ENCODE measurements around the gene ATP8A2.
"Not testable (repeated sequence)": the region's sequence is repeated elsewhere in the genome, so short reads cannot be mapped to it uniquely, and the experiment has no call there.

The ATP8A2 gene

DNA sequence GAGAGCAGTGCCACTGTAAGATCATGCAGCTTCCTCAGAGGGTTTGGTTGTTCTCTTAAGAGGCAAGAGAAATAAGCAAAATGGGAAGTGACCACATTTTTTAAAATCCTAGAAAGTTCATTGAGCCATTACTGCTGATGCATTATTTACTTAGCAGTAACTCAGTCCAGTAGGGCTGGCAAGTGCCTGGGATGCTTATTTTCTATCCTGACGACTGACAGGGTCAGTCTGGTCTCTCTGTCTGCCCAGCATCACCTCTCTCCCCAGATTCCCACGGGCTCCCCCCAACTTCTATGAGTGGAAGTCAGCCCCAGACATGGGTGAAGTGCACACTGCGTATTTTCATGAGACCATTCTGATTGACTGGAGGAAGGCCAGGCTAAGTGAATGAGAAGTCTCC, 669.7 kb downstream of the ATP8A2 start:
- DNase-seq (ENCODE audit: low spot score): no peak

DNA sequence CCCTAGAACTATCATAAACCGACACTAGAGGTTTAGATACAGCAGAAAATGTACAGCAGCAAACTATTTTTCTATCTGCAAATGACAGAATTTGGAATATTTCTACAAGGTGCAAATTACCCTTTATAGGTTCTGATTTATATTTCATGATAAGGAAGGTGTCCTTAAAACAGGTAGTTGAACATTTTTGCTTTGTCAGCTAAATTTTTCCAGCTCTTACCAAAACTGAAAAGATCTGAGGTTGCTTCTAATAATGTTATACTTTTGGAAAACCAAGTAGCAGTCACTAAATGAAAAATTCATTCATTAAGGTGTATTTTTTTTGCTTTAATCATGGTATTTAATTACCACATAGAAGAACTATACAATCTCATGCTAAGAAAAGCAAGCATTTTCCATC, 671.0 kb downstream of the ATP8A2 start:
- DNase-seq (ENCODE audit: low spot score): no peak

DNA sequence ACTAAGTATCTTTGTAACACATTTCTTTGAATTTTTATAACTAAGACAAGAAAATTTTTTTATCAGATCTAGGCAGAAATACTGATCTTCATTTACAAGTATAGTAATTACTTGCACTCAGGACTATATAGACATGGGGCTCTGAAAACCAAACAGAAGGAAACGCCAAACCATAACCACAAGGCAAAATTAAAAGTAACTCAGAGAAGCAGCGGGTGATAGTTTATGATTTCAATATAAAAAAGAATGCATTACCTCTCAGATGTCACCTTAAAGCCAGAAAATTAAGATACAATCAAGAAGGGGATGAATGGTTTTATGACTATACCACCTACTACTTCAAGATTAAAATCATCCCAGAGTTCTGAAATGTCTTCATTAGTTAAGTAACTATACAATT, 673.4 kb downstream of the ATP8A2 start:
- no peak for DNase-seq (ENCODE audit: low spot score)

DNA sequence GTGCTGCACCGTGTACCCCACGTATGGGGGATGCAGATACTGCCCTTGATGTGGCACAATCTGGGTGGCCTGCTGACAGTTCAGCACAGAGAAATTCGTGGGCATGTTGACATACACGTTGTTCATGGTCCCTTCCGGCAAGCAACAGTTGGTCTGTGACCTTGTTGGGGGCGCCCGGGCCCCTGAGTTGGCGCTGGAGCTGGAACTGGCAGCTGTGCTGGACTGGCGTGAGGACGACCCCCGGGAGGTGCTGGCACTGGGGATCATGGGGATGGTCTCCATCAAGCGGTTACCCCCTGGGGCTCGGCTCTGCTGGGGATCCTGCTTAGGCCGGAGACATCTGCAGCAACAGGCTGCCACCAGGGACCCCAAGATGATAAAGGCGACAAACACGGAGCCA, 674.9 kb downstream of the ATP8A2 start:
- no peak for DNase-seq (ENCODE audit: low spot score)

DNA sequence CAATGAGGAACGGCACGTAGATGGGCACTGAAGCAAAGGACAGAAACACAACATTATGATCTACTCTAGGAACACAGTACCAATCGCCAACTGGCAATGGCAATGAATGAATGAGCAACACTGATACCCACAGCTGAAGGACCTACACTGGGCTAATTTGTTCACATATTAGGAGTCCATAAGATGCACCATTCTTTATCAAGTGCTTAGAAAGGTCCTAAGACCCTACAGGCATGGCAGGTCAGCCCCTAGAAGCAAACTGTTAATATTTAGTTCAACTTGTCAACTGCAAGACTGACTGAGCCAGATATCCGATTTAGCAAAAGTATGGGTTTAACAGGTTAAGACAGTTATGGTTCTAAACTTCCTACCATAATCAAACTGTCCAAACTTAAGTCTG, 675.3 kb downstream of the ATP8A2 start:
- DNase-seq (ENCODE audit: low spot score): no peak

DNA sequence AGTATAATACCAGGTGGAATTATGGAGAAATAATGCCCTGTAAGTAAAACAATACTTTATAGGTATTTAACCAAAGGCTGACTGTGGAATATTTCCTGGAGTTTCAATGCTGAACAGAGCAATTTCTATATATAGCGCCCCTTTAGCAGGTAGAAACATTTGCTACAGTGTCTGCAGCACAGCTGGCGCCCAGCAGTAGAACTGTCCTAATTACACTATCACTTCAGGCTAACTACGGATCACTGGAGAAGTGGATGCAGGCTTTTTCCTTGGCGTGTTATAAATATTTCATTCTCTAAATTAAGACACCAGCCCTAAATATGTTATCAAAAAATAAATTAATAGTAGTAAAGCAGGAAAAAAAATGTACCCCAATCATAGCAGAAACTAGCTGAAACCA, 677.0 kb downstream of the ATP8A2 start:
- no peak for DNase-seq (ENCODE audit: low spot score)

DNA sequence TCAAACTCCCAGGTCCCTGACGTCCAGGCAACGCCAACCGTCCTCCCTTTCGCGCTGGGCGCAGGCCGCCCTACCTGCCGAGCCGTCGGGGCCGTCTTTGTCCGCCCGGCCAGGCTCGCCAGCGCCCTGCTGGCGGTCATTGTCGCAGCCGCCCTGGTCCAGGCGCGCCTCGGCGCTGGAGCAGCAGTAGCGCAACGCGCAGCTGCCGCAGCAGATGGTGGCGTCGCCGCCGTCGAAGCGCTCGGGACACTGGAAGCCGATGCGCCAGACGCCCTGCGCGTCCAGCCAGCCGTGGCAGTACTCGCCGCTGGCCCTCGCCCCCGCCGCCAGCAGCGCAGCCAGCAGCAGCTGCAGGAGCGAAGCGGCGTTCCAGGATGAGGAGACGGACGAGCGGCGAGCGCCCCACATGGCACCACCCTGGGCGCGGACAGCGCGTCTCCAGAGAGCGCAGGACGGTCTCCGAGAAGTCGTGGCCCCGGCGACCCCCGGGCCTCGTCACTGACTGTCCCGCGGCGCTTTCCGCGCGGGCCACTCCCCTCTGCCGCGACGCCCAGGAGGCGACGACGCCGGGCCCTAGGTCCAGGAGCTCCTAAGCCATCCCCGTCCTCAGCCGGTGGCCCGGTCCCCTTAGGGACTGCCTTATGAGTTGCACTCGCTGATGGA, 678.9 kb downstream of the ATP8A2 start:
- peak; percentile 61 for DNase-seq (ENCODE audit: low spot score)

DNA sequence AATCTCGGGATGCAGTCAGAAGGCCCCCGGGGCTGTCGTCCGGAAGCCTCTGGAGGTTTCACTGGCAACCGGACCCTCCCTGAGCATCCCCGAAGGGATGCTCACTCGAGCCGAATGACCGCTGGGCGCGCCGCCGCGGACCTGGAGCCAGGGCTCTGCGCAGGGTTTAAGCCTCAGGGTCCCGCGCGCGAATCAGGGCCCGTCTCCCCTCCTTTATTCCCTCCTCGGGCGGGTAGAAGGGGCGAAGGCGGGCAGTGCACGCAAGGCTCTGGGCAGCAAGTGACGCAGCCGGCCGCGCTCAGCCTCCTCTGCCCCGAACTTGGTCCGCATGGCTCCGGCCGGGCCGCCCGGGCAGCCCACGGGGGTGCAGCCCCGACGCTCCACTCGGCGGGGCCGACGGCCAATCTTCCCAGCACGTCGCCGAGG, 679.5 kb downstream of the ATP8A2 start:
- peak; percentile 10 for DNase-seq (ENCODE audit: low spot score)

DNA sequence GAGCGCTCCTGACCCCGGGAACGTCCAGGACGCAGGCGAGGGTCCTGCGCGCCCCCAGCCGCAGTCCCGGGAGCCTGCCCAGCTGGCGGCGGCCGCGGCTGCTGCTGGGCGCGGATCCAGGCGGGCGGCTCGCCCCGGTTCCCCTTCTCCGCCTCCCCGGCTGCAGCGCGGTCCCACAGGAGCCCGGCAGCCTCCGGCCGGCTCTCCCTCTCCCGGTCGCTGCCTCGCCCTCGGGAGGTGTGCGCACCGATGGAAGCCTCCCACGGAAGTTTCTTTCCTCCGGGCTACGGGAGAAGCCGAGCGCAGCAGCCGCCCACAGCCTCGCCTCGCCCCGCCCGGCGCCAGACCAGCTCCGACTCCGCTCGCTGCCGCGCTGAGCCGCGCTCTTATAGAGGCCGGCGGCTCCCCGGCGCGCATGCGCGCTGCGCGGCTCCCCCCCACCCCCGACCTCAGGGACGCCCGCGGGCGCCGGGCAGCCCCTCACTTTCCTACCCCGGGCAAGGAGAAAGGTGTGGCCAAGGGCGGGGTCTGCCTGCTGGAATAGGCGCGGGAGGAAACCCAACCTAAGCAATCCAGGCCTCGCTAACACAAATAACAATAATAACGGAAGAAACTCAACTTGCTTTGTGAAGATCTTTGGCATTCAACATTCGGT, 680.0 kb downstream of the ATP8A2 start, which contains the start of gene SHISA2:
Gene SHISA2 (minus strand): TSS at position 360 of the 655 bp plus-strand sequence. CDS start 1,041 bp downstream, outside the sequence.
- DNase-seq (ENCODE audit: low spot score): peak; percentile 72

DNA sequence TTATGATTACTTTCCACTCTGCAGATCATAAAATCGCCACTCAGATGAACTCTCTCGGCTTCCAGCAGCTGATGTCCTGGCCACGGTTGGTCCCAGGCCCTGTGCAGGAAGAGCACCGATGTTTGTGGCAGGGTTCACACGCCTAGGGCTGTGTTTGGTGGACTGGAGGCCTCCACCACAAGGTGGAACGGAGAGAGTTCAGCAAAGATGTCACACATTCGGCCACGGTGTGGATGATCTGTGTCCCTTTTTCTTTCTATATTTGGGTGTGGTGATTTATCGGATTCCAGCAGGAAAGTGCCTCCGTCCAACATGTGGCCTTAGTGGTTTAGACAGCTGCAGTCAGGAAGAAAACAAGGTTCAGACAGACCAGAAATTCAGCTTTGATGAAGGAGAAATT, 680.6 kb downstream of the ATP8A2 start:
- DNase-seq (ENCODE audit: low spot score): no peak

DNA sequence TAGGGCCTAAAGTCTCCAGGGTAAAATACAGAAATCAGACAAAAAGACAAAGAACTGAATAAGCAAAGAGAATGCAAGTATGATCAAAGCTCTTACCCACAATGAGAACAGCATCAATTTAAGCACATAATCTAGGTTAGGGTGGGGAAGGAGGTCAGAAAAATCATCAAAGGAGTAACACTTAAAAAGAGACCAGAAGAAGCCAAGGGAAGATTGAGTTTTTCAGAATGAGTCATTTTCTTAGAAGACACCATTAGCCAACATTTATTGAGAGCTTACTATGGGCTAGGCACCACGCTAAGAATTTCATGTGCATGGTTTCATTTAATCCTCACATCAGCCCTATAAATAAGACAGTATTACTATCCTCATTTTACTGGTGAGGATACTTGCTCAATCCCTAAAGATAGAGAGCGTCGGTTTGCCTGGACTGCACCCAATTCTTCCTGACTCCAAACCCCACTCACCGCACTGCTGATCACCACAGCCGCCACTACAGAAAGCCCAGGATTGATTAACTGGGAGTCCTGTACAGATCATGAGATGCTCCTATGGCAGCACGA, 681.7 kb downstream of the ATP8A2 start:
- DNase-seq (ENCODE audit: low spot score): no peak

DNA sequence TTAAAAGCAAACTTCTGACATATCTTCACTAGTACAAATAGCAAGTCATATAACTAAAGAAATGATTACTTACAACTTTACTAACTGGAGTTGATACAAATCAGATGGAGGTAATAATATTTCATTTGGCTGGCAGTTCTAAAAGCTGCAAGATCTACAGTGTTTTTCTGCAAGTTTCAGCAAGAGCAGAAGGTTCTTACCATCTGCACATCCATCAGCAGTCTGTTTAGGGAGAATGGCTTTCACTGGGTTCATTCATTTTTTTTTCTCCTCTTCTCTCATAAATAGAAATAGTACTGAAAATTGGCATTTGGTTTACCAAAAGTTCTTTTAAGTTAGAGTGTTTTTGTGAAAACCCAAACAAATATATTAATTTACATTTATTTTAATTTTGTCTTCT, 683.1 kb downstream of the ATP8A2 start:
- peak; percentile 19 for DNase-seq (ENCODE audit: low spot score)

DNA sequence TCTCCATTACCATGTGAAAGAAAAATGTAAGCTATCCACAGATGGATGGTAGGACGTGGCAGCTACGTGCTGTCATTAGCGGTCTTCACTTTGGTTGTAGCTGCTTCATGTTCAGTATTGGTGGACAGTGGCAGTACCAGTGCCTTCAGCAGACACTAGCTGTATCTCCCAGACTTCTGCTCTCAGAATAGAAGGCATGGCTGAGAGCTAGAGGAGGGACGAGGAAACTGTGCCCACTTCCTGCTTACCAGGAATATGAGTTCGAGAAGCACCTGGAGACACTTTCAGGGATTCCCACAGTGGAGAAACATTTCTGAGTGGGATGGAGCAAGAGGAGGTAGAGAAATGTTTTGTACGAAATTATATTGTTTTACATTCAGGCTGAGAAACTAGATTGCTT, 686.9 kb downstream of the ATP8A2 start:
- no peak for DNase-seq (ENCODE audit: low spot score)

DNA sequence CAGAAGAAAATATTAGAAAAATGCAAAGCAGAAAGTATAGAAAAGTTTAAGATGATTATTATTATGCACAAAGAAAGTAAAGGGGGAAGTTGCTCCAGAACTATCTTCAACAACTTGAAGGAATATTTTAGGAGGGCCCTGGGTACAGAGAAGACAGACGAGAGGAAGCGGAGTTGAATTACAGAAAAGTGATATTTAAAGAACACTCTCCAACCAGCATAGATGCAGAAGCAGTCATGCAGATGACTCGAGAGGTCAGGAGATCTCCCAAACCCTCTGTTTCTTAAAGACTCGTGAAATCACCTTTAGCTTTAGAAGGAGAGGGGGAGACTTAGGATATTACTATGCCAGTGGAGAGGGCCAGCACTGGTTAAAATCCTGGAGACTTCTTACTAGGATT, 688.6 kb downstream of the ATP8A2 start:
- no peak for DNase-seq (ENCODE audit: low spot score)

DNA sequence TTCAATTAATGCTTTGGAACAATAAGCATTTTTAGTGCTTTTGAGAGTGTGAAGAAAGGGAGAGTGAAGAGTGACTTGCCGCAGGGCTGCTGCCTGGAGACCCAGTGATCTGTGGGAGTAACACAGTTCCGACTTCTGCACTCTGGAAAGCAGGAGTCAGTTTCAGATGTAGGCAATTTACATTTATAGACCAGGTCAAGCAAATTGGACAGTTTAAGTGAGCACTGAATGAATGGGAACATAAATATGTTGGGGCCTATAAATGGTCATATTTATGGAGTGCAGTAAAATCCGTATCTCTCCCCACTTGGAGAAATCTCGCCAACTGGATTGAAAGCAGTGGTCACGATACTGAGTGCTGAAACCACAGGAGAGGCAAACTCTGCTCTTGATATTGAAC, 689.5 kb downstream of the ATP8A2 start:
- DNase-seq (ENCODE audit: low spot score): no peak

DNA sequence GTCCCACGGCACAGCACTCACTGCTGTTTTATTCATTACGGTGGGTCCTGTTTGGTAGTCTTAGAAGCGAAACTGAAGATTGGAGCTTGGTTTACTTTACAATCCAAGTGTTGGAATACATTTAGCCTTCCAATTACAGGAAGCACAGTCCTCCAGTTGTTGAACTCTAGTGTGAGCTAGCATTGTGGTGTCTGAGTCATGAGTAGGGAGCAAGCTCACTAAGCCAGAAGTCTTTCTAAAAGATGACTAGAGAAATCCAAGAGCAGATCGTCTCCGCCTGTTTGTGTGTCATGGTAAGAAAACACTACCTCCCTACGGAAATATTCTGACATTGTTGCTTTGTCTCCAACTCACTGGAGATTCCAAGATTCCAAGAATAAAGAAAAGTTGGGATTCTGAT, 690.2 kb downstream of the ATP8A2 start:
- no peak for DNase-seq (ENCODE audit: low spot score)

DNA sequence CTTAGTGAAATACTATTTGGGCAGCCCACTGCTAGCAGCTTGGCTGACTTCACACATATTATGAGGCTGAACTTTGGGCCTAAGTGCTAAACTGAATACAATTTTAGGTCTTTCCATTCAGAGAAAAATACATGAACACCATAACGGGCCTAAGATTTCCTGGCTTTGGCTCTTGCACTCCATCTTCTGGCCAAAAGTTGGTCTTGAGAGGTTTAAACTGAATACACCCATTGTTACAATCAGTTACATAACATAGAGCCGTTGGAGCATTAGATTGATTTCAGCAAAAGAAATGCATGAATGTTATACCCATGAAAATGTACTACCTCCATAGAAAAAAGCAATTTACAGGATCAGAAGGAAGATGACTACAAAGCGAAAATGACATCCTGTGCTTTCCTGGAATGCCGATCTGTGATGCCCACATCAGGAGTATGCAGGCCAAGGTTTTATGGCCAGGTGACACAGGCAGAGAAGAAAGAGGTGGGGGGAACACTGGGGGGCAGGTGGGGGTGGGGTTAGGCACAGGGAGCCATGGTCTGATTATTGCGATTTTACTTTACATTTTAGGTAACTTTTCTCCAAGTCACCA, 691.2 kb downstream of the ATP8A2 start:
- DNase-seq (ENCODE audit: low spot score): peak; percentile 87

DNA sequence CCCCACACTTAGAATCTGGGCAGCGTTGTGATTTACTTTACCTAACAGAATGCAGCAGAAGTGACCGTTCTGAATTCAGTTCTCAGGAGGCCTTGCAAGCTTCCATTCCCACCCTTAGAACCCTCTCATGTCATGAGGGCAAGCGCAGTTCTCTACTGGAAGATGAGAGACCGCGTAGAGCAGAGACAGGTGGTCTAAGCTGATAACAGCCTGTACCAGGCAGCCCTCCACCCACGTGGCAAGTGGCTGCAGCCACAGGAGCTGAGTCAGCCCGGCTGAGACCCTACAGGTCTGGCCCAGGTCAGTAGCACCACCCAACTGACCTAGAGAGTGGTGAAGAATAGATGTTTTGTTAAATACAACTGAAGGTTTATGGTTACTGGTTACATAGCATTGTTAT, 694.7 kb downstream of the ATP8A2 start:
- DNase-seq (ENCODE audit: low spot score): not testable (repeated sequence)

DNA sequence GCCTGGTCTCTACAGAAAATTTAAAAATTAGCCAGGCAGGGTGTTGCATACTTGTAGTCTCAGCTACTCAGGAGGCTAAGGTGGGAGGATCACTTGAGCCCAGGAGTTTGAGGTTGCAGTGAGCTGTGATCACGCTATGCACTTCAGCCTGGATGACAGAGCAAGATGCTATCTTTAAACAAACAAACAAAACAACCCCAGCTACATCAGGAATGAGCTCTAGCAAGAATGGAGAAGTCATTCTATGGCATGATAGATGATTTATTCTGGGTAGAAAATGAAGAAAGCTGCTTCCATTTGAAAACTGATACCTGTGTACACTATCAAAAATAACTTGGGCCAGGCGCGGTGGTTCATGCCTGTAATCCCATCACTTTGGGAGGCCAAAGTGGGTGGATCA, 695.8 kb downstream of the ATP8A2 start:
- no peak for DNase-seq (ENCODE audit: low spot score)

DNA sequence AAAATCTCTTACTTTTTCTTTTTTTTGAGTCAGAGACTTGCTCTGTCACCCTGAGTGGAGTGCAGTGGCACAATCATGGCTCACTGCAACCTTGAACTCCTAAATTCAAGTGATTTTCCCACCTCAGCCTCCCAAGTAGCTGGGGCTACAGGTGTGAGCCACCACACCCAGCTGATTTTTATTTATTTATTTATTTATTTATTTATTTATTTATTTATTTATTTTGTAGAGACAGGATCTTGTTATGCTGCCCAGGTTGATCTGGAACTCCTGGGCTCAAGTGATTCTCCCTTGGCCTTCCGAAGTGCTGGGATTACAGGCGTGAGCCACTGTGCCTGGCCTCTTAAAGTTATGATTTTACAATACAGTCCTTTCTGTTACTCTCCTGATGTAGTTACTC, 696.6 kb downstream of the ATP8A2 start:
- not testable (repeated sequence) for DNase-seq (ENCODE audit: low spot score)

DNA sequence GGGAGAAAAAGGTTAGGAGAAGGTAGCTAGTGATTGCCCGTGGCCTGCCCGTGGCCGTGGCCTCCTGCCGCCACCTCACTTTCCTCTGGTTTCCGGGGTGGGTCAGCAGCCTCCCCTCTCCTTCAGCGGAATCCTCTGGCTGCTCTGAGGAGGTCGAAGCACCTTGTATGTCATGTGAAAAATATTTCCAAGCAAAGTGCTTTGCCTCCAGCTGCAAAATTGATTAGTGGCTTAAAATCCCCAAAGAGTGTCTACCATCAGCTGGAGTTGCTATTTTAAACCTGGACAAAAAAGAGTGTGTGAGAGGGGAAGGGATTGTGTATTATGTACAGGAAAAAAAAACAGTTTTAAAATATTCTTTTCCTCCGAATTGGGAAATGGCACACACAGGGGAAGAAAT, 697.9 kb downstream of the ATP8A2 start:
- not testable (repeated sequence) for DNase-seq (ENCODE audit: low spot score)

DNA sequence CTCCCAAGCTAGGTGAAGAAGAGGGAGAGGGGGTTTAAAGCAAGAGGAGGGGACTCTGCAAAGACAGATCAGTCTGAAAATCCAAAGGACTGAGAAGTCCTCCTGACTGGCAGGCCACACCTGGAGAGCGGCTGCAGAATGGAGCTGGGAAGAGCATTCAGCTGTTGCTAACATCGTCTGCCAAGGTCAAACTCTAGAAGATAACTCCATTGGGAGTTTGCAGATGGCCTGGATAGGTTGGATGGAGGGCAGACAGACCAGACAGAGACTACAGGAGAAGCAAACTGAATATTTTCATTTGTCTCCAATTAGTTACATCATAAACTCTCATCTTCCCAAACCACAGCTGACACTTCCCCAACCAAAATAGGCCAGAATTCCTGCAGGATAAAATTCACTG, 699.9 kb downstream of the ATP8A2 start:
- DNase-seq (ENCODE audit: low spot score): no peak

DNA sequence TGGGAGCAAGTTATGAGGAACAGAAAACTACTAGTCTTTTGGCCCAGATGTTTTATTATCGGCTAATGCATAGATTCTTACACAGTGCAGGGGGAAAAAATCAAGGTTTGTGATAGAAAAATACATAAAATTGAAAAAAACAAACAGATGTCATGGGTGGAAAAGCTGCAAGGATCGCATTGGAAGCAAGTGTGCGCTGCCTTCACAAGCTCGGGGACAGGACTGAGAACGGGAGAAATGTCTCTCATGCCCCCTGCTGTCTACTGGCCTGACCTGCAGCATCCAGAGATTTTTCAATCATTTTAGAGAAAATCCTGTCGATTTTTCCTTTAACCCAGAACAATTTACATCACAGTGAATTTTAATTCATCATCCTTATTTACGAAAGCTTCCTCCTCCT, 700.6 kb downstream of the ATP8A2 start:
- DNase-seq (ENCODE audit: low spot score): not testable (repeated sequence)
